ENCODE measurements around the gene RAB6B. TPM values are rescaled to one million over a fixed set of nuclear protein-coding genes. Genes with fewer than 3 reads are reported as not detected.

The RAB6B gene
- 0.98 and 1.2 TPM in 2 replicates for total RNA-seq

GRCh38 chr3:133895208-133896001 is at the start of gene RAB6B:
RAB6B (minus strand) TSS chr3:133895882; CDS start chr3:133895466, 416 bp downstream.

GRCh38 chr3:133805702-133806475 is 89.8 kb downstream of the RAB6B start, which contains the start of gene SRPRB:
SRPRB (plus strand) TSS chr3:133805815; CDS start chr3:133805849, 34 bp downstream.

Other genes with a start within 250 kb of the RAB6B start
- 39.2 and 59.0 TPM in 2 replicates for gene TOPBP1, start 233.9 kb downstream of the RAB6B start, total RNA-seq
- under 0.01 and 0.19 TPM in 2 replicates for gene TF, start 149.5 kb downstream of the RAB6B start, total RNA-seq
- gene SRPRB, start 90.1 kb downstream of the RAB6B start, total RNA-seq = 56.2 and 68.4 TPM in 2 replicates
- gene SLCO2A1, start 134.0 kb upstream of the RAB6B start, total RNA-seq = 2.6 and 10.5 TPM in 2 replicates